Aorta (tissue), 5 donors: ENCODE data around the gene ARHGAP24. TPM values are rescaled to one million over a fixed set of nuclear protein-coding genes. Genes with fewer than 3 reads are reported as not detected.

Experiments
- ATAC-seq: fragments of 200-7000 bp; cut with Tn5 transposase; one replicate; pipeline ENCODE4 v1.9.1; 2022; ENCODE audit warnings: moderate library complexity; ENCODE audit not compliant: low FRiP score
- DNase-seq, 2 donors: peaks; one replicate each; pipeline ENCODE4 v3.0.0-alpha.2; 2020
- H3K27ac ChIP-seq, 2 donors: one replicate each; pipeline ENCODE4 v1.5.1; 2013; ENCODE audit warnings: low read length in 2 of 2, mild to moderate bottlenecking in 2 of 2, moderate library complexity in 2 of 2, control low read depth in 1 of 2, inconsistent platforms in 1 of 2, low read depth in 1 of 2
- H3K27me3 ChIP-seq, 2 donors: one replicate each; pipeline ENCODE4 v1.6.1; 2013; ENCODE audit warnings: control low read depth in 1 of 2, low read length in 1 of 2, mild to moderate bottlenecking in 1 of 2, moderate library complexity in 1 of 2; ENCODE audit not compliant: insufficient read depth in 2 of 2, control insufficient read depth in 1 of 2
- H3K36me3 ChIP-seq, 2 donors: one replicate each; pipeline ENCODE4 v1.6.1; 2013; ENCODE audit warnings: control low read depth in 1 of 2, low read length in 1 of 2, mild to moderate bottlenecking in 1 of 2; ENCODE audit not compliant: insufficient read depth in 2 of 2, control insufficient read depth in 1 of 2
- H3K4me1 ChIP-seq, 2 donors: one replicate each; pipeline ENCODE4 v1.6.1; 2013; ENCODE audit warnings: low read length in 2 of 2, control low read depth in 1 of 2, mild to moderate bottlenecking in 1 of 2, moderate library complexity in 1 of 2; ENCODE audit not compliant: insufficient read depth in 2 of 2, control insufficient read depth in 1 of 2
- H3K4me3 ChIP-seq, 2 donors: one replicate each; pipeline ENCODE4 v1.5.1; 2013; ENCODE audit warnings: low read length in 2 of 2, control low read depth in 1 of 2, mild to moderate bottlenecking in 1 of 2
- H3K9me3 ChIP-seq: one replicate; pipeline ENCODE4 v1.6.1; 2013; ENCODE audit warnings: mild to moderate bottlenecking, low read length; ENCODE audit not compliant: control insufficient read depth
- WGBS, 2 donors: extraction: QIAGEN DNeasy Blood & Tissue Kit; methylation state at CpG; one replicate each; pipeline ENCODE4 v1.1.7; 2013; 5-methylcytosine and 5-hydroxymethylcytosine counted together
- intact Hi-C, 2 donors: fragments of 100-400 bp; cut with DNase I; formaldehyde crosslinking; loops; one replicate each; pipeline versions ENCODE4 v1.14.2 to v1.15.0; 2022
- polyA plus RNA-seq, 2 donors: library from polyadenylated mRNA; stranded (reverse); fragments of 200-250 nt; gene quantifications; one replicate each; pipeline ENCODE4 v1.2.3, GENCODE V29; 2013
- total RNA-seq, 2 donors: library from RNA; stranded (reverse); fragmentation: NEBNext Ultra II Directional; extraction: Animal tissue kit (Norgen Biotek cat#: 25700); gene quantifications; one replicate each; pipeline ENCODE4 v1.2.1, GENCODE V29; 2021
- donor health status: healthy with polysubstance abuse.
- donor health status: Bipolar disorder and iron deficiency.
- donor health status: DM: no; HTN: no; CAD: no.
- donor health status: DM: no; HTN: no; CAD: no.
- donor health status: DM: yes; HTN: yes; CAD: no.

The ARHGAP24 gene
- total and polyA plus RNA-seq, 4 donors: 13.4 to 35.2 (median 34.0) TPM

GRCh38 chr4:85615952-85616351 is 141.0 kb downstream of the ARHGAP24 start:
- no peak overlapping the region for H3K4me3 ChIP-seq
- no peaks in the 10 kb centered on the region for H3K27me3 ChIP-seq
- H3K27ac ChIP-seq: no peak overlapping the region
- intact Hi-C loops: no loop called here
- DNase-seq (no peak), ATAC-seq (no peak)
- H3K9me3 ChIP-seq: no peaks in the 10 kb centered on the region
- H3K4me1 ChIP-seq: no peaks in the 10 kb centered on the region
- H3K36me3 ChIP-seq: no peaks in the 10 kb centered on the region
- WGBS, 2 donors: 91 to 100% methylated on average over 2 of the region's 2 CpGs

GRCh38 chr4:85617202-85617601 is 142.3 kb downstream of the ARHGAP24 start:
- ATAC-seq: no peak
- intact Hi-C loops: no loop called here
- H3K36me3 ChIP-seq: no peaks in the 10 kb centered on the region

GRCh38 chr4:85632981-85633380 is 158.0 kb downstream of the ARHGAP24 start:
- Histone ChIP-seq H3K27me3 (no peaks in the 10 kb centered on the region), H3K9me3 (peaks cover 2% of the 10 kb centered on the region), H3K36me3 (no peaks in the 10 kb centered on the region), H3K4me1 (no peaks in the 10 kb centered on the region), H3K27ac (no peak overlapping the region), H3K4me3 (no peak overlapping the region)
- DNase-seq (no peak), ATAC-seq (no peak)
- intact Hi-C loops: no loop called here

More at GRCh38 chr4:85617202-85617601, 142.3 kb downstream of the ARHGAP24 start:
- Histone ChIP-seq H3K9me3 (no peaks in the 10 kb centered on the region), H3K4me1 (no peaks in the 10 kb centered on the region), H3K4me3 (no peak overlapping the region), H3K27ac (no peak overlapping the region), H3K27me3 (no peaks in the 10 kb centered on the region)
- DNase-seq: no peak
- 95 to 96% methylated on average over 3 of the region's 3 CpGs for WGBS, 2 donors

- H3K4me1 ChIP-seq: no peaks in the 10 kb centered on the region
- intact Hi-C loops: no loop called here
- 81 to 85% methylated on average over 2 of the region's 2 CpGs for WGBS, 2 donors
- H3K27ac ChIP-seq: no peak overlapping the region
- no peak for ATAC-seq
- H3K4me3 ChIP-seq: no peak overlapping the region
- H3K36me3 ChIP-seq: no peaks in the 10 kb centered on the region
- no peaks in the 10 kb centered on the region for H3K27me3 ChIP-seq
- DNase-seq: no peak
- H3K9me3 ChIP-seq: no peaks in the 10 kb centered on the region
These were observed 162.8 kb downstream of the ARHGAP24 start for GRCh38 chr4:85637778-85638177.

- WGBS, 2 donors: 72 to 77% methylated on average over 4 of the region's 4 CpGs
- ATAC-seq (no peak), DNase-seq (no peak)
- no peak overlapping the region for H3K27ac ChIP-seq
- intact Hi-C loops: no loop called here
- H3K4me3 ChIP-seq: no peak overlapping the region
- H3K36me3 ChIP-seq: no peaks in the 10 kb centered on the region
- no peaks in the 10 kb centered on the region for H3K27me3 ChIP-seq
- H3K4me1 ChIP-seq: no peaks in the 10 kb centered on the region
- H3K9me3 ChIP-seq: no peaks in the 10 kb centered on the region
These were observed 165.0 kb downstream of the ARHGAP24 start for GRCh38 chr4:85639946-85640345.

- WGBS, 2 donors: 89 to 90% methylated on average over 7 of the region's 7 CpGs
- Histone ChIP-seq H3K27me3 (no peaks in the 10 kb centered on the region), H3K4me1 (no peaks in the 10 kb centered on the region), H3K36me3 (no peaks in the 10 kb centered on the region), H3K9me3 (no peaks in the 10 kb centered on the region), H3K27ac (no peak overlapping the region), H3K4me3 (no peak overlapping the region)
- DNase-seq (no peak), ATAC-seq (no peak)
- intact Hi-C loops: no loop called here
These were observed 167.6 kb downstream of the ARHGAP24 start for GRCh38 chr4:85642356-85643100.

- Histone ChIP-seq H3K27ac (no peak overlapping the region), H3K4me1 (no peaks in the 10 kb centered on the region), H3K9me3 (no peaks in the 10 kb centered on the region), H3K36me3 (no peaks in the 10 kb centered on the region), H3K4me3 (no peak overlapping the region), H3K27me3 (no peaks in the 10 kb centered on the region)
- WGBS, 2 donors: 87 to 88% methylated on average over 2 of the region's 2 CpGs
- ATAC-seq (no peak), DNase-seq (no peak)
- intact Hi-C loops: no loop called here
These were observed 169.1 kb downstream of the ARHGAP24 start for GRCh38 chr4:85644061-85644460.

GRCh38 chr4:85650908-85651307 is 176.0 kb downstream of the ARHGAP24 start:
- 73 to 84% methylated on average over 4 of the region's 4 CpGs for WGBS, 2 donors
- Histone ChIP-seq H3K9me3 (no peaks in the 10 kb centered on the region), H3K4me3 (no peak overlapping the region), H3K4me1 (no peaks in the 10 kb centered on the region), H3K27ac (no peak overlapping the region), H3K27me3 (no peaks in the 10 kb centered on the region), H3K36me3 (no peaks in the 10 kb centered on the region)
- DNase-seq (no peak), ATAC-seq (no peak)
- intact Hi-C loops: no loop called here

GRCh38 chr4:85656759-85657505 is 182.0 kb downstream of the ARHGAP24 start:
- H3K4me1 ChIP-seq: no peaks in the 10 kb centered on the region
- DNase-seq (no peak), ATAC-seq (no peak)
- H3K27me3 ChIP-seq: no peaks in the 10 kb centered on the region
- H3K9me3 ChIP-seq: no peaks in the 10 kb centered on the region
- no peak overlapping the region for H3K4me3 ChIP-seq
- intact Hi-C loops: no loop called here
- WGBS, 2 donors: 77 to 83% methylated on average over 2 of the region's 2 CpGs
- no peaks in the 10 kb centered on the region for H3K36me3 ChIP-seq
- H3K27ac ChIP-seq: no peak overlapping the region
